Caco-2 (cell line): ENCODE results near the gene ZNF85. TPM values are rescaled to one million over a fixed set of nuclear protein-coding genes. Genes with fewer than 3 reads are reported as not detected.
A peak's percentile ranks its signal among the peaks of the same experiment; 100 is the strongest.

Experiments used
- Bru-seq: library from RNA; stranded (reverse); fragments of 400-500 nt; gene quantifications from one replicate; lab custom pipeline; 2021; lab: Mats Ljungman, UMichigan
- BruChase-seq, 2 experiments: library from RNA; stranded (reverse); fragments of 400-500 nt; gene quantifications; one replicate each; lab custom pipeline; 2021; lab: Mats Ljungman, UMichigan
- BruUV-seq: library from RNA; stranded (reverse); fragments of 400-500 nt; replicated peaks from 2 replicates; lab custom pipeline; 2021; lab: Mats Ljungman, UMichigan
- CTCF ChIA-PET: fragments of 300-600 bp; sonication (Branson Sonifier 250); formaldehyde crosslinking; loops from one replicate; lab custom pipeline; 2022; ENCODE audit warnings: antibody characterized with exemption; lab: Charles Lee
- POLR2A ChIA-PET: fragments of 300-600 bp; sonication (Branson Sonifier 250); formaldehyde crosslinking; loops from one replicate; lab custom pipeline; 2022; ENCODE audit warnings: antibody characterized with exemption; lab: Charles Lee
- DNase-seq, 2 experiments: peaks; one replicate each; pipeline versions ENCODE4 v3.0.0 to v3.0.0-alpha.2; 2020 to 2022
- H3K27me3 ChIP-seq: replicated peaks from 2 replicates; pipeline ENCODE4 v1.6.0; 2011; ENCODE audit warnings: low read length; ENCODE audit not compliant: control insufficient read depth, insufficient read depth
- H3K36me3 ChIP-seq: 2 replicates; pipeline ENCODE4 v1.5.1; 2011; ENCODE audit warnings: low read length; ENCODE audit not compliant: control insufficient read depth, insufficient read depth
- H3K4me1 ChIP-seq: fragments of 250-450 bp; sonication (Bioruptor Pico); 2 replicates; pipeline ENCODE4 v1.5.1; 2020; ENCODE audit warnings: mild to moderate bottlenecking
- H3K4me3 ChIP-seq: 2 replicates; pipeline ENCODE4 v1.5.1; 2011; ENCODE audit warnings: low read depth, mild to moderate bottlenecking, control low read depth, low read length
- H3K9me3 ChIP-seq: fragments of 250-450 bp; sonication (Bioruptor Pico); 2 replicates; pipeline ENCODE4 v1.5.1; 2020; ENCODE audit warnings: mild to moderate bottlenecking, moderate library complexity
- H3K27ac Mint-ChIP-seq: one replicate; pipeline ENCODE4 v1.8.0; 2022; ENCODE audit warnings: mixed read lengths; ENCODE audit not compliant: unreplicated experiment
- H3K27me3 Mint-ChIP-seq: one replicate; pipeline ENCODE4 v1.8.0; 2022; ENCODE audit warnings: mixed read lengths; ENCODE audit not compliant: insufficient read depth, unreplicated experiment
- H3K36me3 Mint-ChIP-seq: one replicate; pipeline ENCODE4 v1.8.0; 2022; ENCODE audit warnings: mild to moderate bottlenecking, mixed read lengths; ENCODE audit not compliant: insufficient read depth, unreplicated experiment
- H3K4me1 Mint-ChIP-seq: one replicate; pipeline ENCODE4 v1.8.0; 2022; ENCODE audit warnings: low read depth, mixed read lengths; ENCODE audit not compliant: unreplicated experiment
- H3K4me3 Mint-ChIP-seq: one replicate; pipeline ENCODE4 v1.8.0; 2022; ENCODE audit warnings: mild to moderate bottlenecking, moderate library complexity, mixed read lengths; ENCODE audit not compliant: unreplicated experiment
- H3K9me3 Mint-ChIP-seq: one replicate; pipeline ENCODE4 v1.8.0; 2022; ENCODE audit warnings: mixed read lengths; ENCODE audit not compliant: unreplicated experiment
- intact Hi-C: fragments of 100-400 bp; cut with micrococcal nuclease; formaldehyde crosslinking; loops from one replicate; pipeline ENCODE4 v1.10.0; 2022; ENCODE audit not compliant: unreplicated experiment
- long read RNA-seq: library from polyadenylated mRNA; stranded (forward); transcript quantifications from one replicate; pipeline ENCODE4 v2.0.0, GENCODE V29; 2022
- total RNA-seq: library from RNA; stranded (reverse); gene quantifications from 2 replicates; pipeline ENCODE4 v1.2.3, GENCODE V29; 2022
- TF ChIP-seq, protein P1 (sequence below), 2 experiments: fragments of 200-600 bp in 1 of 2; IDR thresholded peaks; 1 replicate in 1 of 2; 2 replicates in 1 of 2; pipeline versions ENCODE4 v1.5.1 to v1.8.0; 2011 to 2022; ENCODE audit warnings: antibody characterized with exemption in 1 of 2, control low read depth in 1 of 2, inconsistent platforms in 1 of 2, low read depth in 1 of 2, low read length in 1 of 2, mild to moderate bottlenecking in 1 of 2, moderate library complexity in 1 of 2; ENCODE audit not compliant: insufficient read depth in 1 of 2, severe bottlenecking in 1 of 2, unreplicated experiment in 1 of 2

ZNF85 gene
- total RNA-seq (not detected in 2 replicates), Bru-seq, nascent RNA (percentile 1 among the genes with signal in this experiment), BruChase-seq, experiment 1, labeled RNA remaining after a 2-hour chase (percentile 1 among the genes with signal in this experiment), BruChase-seq, experiment 2, labeled RNA remaining after a 6-hour chase (not detected)
- long read RNA-seq, result 0 reads

DNA sequence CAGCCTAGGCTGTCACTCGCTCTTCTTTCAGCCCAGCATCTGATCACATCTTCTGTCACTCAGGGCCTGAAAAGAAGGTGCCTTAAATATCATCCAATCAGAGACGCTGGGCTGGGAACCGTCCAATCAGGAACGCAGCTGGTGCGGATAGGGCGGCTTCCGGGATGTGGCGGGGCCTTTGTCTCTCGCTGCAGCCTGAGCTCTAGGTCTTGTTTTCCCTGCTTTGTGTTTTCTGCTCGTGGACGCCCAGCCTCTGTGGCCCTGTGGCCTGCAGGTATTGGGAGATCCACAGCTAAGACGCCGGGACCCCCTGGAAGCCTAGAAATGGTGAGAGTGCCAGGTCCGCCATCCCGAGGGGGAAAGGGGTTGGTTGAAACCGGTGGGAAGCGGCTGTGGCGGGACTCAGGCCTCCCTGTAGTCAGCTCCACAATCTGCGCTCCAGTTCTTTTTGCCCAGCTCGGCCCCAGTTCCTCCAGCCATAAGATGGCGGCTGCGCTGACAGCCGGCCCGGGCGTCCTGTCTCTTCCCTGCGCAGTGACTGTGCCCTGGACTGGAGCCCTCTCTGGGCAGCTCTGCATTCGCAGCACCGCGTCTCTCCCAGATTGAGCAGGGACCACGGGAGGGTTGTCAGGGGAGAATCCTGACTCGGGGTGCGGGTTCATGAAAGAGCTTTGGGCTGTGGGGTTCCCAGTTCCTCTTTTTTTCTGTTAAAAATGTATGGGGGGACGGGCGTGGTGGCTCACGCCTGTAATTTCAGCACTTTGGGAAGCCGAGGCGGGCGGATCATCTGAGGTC is at the start of gene ZNF85:
Gene ZNF85, plus strand, starts transcription at position 175 of the 795 bp plus-strand sequence. Its CDS starts 150 bp downstream, at position 325.
- H3K36me3 Mint-ChIP-seq, result no peaks in the 10 kb centered on the region
- Histone ChIP-seq H3K4me1 (no peaks in the 10 kb centered on the region), H3K36me3 (no peaks in the 10 kb centered on the region), H3K4me3 (no peak within 1 kb of the TSS), H3K27me3 (no peaks in the 10 kb centered on the region), H3K9me3 (no peaks in the 10 kb centered on the region)
- no peak for DNase-seq
- TF ChIP-seq, protein P1, sequence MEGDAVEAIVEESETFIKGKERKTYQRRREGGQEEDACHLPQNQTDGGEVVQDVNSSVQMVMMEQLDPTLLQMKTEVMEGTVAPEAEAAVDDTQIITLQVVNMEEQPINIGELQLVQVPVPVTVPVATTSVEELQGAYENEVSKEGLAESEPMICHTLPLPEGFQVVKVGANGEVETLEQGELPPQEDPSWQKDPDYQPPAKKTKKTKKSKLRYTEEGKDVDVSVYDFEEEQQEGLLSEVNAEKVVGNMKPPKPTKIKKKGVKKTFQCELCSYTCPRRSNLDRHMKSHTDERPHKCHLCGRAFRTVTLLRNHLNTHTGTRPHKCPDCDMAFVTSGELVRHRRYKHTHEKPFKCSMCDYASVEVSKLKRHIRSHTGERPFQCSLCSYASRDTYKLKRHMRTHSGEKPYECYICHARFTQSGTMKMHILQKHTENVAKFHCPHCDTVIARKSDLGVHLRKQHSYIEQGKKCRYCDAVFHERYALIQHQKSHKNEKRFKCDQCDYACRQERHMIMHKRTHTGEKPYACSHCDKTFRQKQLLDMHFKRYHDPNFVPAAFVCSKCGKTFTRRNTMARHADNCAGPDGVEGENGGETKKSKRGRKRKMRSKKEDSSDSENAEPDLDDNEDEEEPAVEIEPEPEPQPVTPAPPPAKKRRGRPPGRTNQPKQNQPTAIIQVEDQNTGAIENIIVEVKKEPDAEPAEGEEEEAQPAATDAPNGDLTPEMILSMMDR (IDR thresholded peaks at IDR 0.05; ENCODE audit: insufficient read depth in 1 of 2, low read depth in 1 of 2, low read length in 1 of 2, severe bottlenecking in 1 of 2, unreplicated experiment in 1 of 2), result no peak
- CTCF ChIA-PET, result no interaction called here
- intact Hi-C loops, result no loop called here
- POLR2A ChIA-PET, result no interaction called here
- no peaks in the 10 kb centered on the region for H3K27me3 Mint-ChIP-seq
- H3K4me3 Mint-ChIP-seq, result no peak within 1 kb of the TSS
- no TSS peak for BruUV-seq
- peaks cover 11% of the 10 kb centered on the region for H3K9me3 Mint-ChIP-seq
- no peaks in the 10 kb centered on the region for H3K4me1 Mint-ChIP-seq
- no peak within 1 kb of the TSS for H3K27ac Mint-ChIP-seq

DNA sequence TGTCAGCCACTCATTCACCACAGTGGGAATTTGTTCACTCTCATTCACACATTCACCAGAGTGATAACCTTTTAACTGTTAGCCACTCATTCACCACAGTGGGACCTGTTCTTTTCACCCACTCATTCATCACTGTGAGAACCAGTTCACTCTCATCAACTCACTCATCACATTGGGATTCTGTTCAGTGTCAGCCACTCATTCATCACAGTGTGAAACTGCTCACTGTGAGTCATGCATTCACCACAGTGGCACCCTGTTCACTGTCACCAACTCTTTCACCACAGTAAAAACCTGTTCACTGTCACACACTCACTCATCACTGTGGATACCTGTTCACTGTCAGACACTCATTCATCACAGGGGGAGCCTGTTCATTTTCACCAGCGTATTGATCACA is 43.5 kb upstream of the ZNF85 start:
- POLR2A ChIA-PET, result no interaction called here
- BruUV-seq, result no TSS peak
- intact Hi-C loops, result no loop called here

DNA sequence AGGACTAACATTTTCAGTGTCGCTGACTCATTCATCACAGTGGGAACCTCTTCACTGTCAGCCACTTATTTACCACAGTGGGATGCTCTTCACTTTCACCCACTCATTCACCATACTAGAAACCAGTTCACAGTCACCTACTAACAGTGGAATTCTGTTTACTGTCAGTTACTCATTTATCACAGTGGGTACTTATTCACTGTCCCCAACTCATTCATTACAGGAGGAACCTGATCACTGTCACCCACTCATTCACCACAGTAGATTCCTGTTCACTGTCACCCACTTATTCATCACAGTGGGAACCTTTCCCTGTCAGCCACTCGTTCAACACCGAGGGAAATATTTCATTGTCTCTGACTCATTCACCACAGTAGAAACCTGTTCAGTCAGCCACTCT is 10.1 kb upstream of the ZNF85 start:
- Mint-ChIP-seq H3K36me3 (peaks cover 6% of the 10 kb centered on the region), H3K4me3 (no peak overlapping the region), H3K27ac (no peak overlapping the region), H3K4me1 (no peaks in the 10 kb centered on the region), H3K9me3 (peaks cover 81% of the 10 kb centered on the region), H3K27me3 (no peaks in the 10 kb centered on the region)
- 0 out of 2 replicates have a peak, but pooled peaks cover 5% of the 10 kb centered on the region for H3K9me3 ChIP-seq
- intact Hi-C loops, result no loop called here
- no peaks in the 10 kb centered on the region for H3K36me3 ChIP-seq
- ChIA-PET POLR2A (no interaction called here), CTCF (no interaction called here)
- TF ChIP-seq, protein P1 (IDR thresholded peaks at IDR 0.05; ENCODE audit: insufficient read depth in 1 of 2, low read depth in 1 of 2, low read length in 1 of 2, severe bottlenecking in 1 of 2, unreplicated experiment in 1 of 2), result no peak
- BruUV-seq, result no TSS peak
- DNase-seq, result no peak
- no peaks in the 10 kb centered on the region for H3K27me3 ChIP-seq
- no peak overlapping the region for H3K4me3 ChIP-seq
- no peaks in the 10 kb centered on the region for H3K4me1 ChIP-seq

More for the DNA sequence above, 43.5 kb upstream of the ZNF85 start:
- Histone ChIP-seq H3K4me1 (no peaks in the 10 kb centered on the region), H3K36me3 (no peaks in the 10 kb centered on the region), H3K27me3 (no peaks in the 10 kb centered on the region), H3K9me3 (peaks cover 20% of the 10 kb centered on the region; the same call in 1 of the 2 replicates), H3K4me3 (no peak overlapping the region)
- Mint-ChIP-seq H3K27ac (no peak overlapping the region), H3K9me3 (peaks cover 99% of the 10 kb centered on the region), H3K27me3 (no peaks in the 10 kb centered on the region), H3K36me3 (peaks cover 9% of the 10 kb centered on the region), H3K4me3 (no peak overlapping the region), H3K4me1 (no peaks in the 10 kb centered on the region)
- TF ChIP-seq, protein P1 (IDR thresholded peaks at IDR 0.05; ENCODE audit: insufficient read depth in 1 of 2, low read depth in 1 of 2, low read length in 1 of 2, severe bottlenecking in 1 of 2, unreplicated experiment in 1 of 2), result no peak
- CTCF ChIA-PET, result no interaction called here
- DNase-seq, result no peak
